Trophoblast cell (in vitro differentiated cells and primary cell): ENCODE data around the gene CDH26.

Experiments used
- DNase-seq, 2 donors: peaks; one replicate each; pipeline ENCODE4 v3.0.0-alpha.2; 2016
- H2AFZ ChIP-seq: 2 replicates; pipeline ENCODE4 v1.6.1; 2013; ENCODE audit warnings: low read length, moderate library complexity, mild to moderate bottlenecking; ENCODE audit not compliant: insufficient read depth, poor library complexity
- H2AK5ac ChIP-seq: 2 replicates; pipeline ENCODE4 v1.6.1; 2013; ENCODE audit warnings: mild to moderate bottlenecking, low read length
- H2BK120ac ChIP-seq: 2 replicates; pipeline ENCODE4 v1.6.1; 2013; ENCODE audit warnings: low read length, mild to moderate bottlenecking, moderate library complexity; ENCODE audit not compliant: insufficient read depth, poor library complexity
- H2BK12ac ChIP-seq: 2 replicates; pipeline ENCODE4 v1.6.1; 2013; ENCODE audit warnings: mild to moderate bottlenecking, low read length, moderate library complexity
- H2BK5ac ChIP-seq: 2 replicates; pipeline ENCODE4 v1.6.1; 2013; ENCODE audit warnings: low read length, low read depth, moderate library complexity, mild to moderate bottlenecking; ENCODE audit not compliant: poor library complexity
- H3K14ac ChIP-seq: 2 replicates; pipeline ENCODE4 v1.6.1; 2013; ENCODE audit warnings: mild to moderate bottlenecking, low read length
- H3K18ac ChIP-seq: 2 replicates; pipeline ENCODE4 v1.6.1; 2013; ENCODE audit warnings: mild to moderate bottlenecking, low read length
- H3K23ac ChIP-seq: 2 replicates; pipeline ENCODE4 v1.6.1; 2013; ENCODE audit warnings: low read length
- H3K27ac ChIP-seq: 2 replicates; pipeline ENCODE4 v1.5.1; 2013; ENCODE audit warnings: low read depth, mild to moderate bottlenecking, inconsistent platforms, low read length, moderate library complexity
- H3K27me3 ChIP-seq: 2 replicates; pipeline ENCODE4 v1.6.1; 2013; ENCODE audit warnings: inconsistent platforms, mild to moderate bottlenecking, low read length, moderate library complexity; ENCODE audit not compliant: insufficient read depth
- H3K36me3 ChIP-seq, 2 experiments: 1 replicate in 1 of 2; 2 replicates in 1 of 2; pipeline ENCODE4 v1.6.1; 2013; ENCODE audit warnings: low read length in 2 of 2, mild to moderate bottlenecking in 2 of 2, moderate library complexity in 1 of 2; ENCODE audit not compliant: insufficient read depth in 2 of 2, control insufficient read depth in 1 of 2
- H3K4ac ChIP-seq: 2 replicates; pipeline ENCODE4 v1.6.1; 2013; ENCODE audit warnings: low read depth, mild to moderate bottlenecking, low read length, moderate library complexity
- H3K4me1 ChIP-seq, 2 experiments: 1 replicate in 1 of 2; 2 replicates in 1 of 2; pipeline ENCODE4 v1.6.1; 2013; ENCODE audit warnings: low read length in 2 of 2, mild to moderate bottlenecking in 2 of 2, moderate library complexity in 1 of 2; ENCODE audit not compliant: insufficient read depth in 2 of 2, control insufficient read depth in 1 of 2
- H3K4me2 ChIP-seq: 2 replicates; pipeline ENCODE4 v1.6.1; 2013; ENCODE audit warnings: inconsistent platforms, mild to moderate bottlenecking, low read length, moderate library complexity
- H3K4me3 ChIP-seq: 2 replicates; pipeline ENCODE4 v1.5.1; 2013; ENCODE audit warnings: mild to moderate bottlenecking, low read depth, low read length, inconsistent platforms
- H3K79me1 ChIP-seq: one replicate; pipeline ENCODE4 v1.6.1; 2013; ENCODE audit warnings: low read length
- H3K79me2 ChIP-seq: 2 replicates; pipeline ENCODE4 v1.6.1; 2013; ENCODE audit warnings: low read length, mild to moderate bottlenecking; ENCODE audit not compliant: control insufficient read depth, insufficient read depth, poor library complexity
- H3K9ac ChIP-seq: 2 replicates; pipeline ENCODE4 v1.6.1; 2013; ENCODE audit warnings: mild to moderate bottlenecking, low read length
- H3K9me3 ChIP-seq: 2 replicates; pipeline ENCODE4 v1.6.1; 2013; ENCODE audit warnings: low read depth, mild to moderate bottlenecking, control low read depth, inconsistent platforms, low read length; ENCODE audit not compliant: insufficient read depth
- H4K12ac ChIP-seq: 2 replicates; pipeline ENCODE4 v1.6.1; 2013; ENCODE audit warnings: low read depth, mild to moderate bottlenecking, low read length, moderate library complexity
- H4K8ac ChIP-seq: 2 replicates; pipeline ENCODE4 v1.6.1; 2013; ENCODE audit warnings: low read depth, mild to moderate bottlenecking, low read length, moderate library complexity
- H4K91ac ChIP-seq: one replicate; pipeline ENCODE4 v1.6.1; 2013; ENCODE audit warnings: low read depth, mild to moderate bottlenecking, low read length, moderate library complexity
- WGBS: extraction: QIAGEN DNeasy Blood & Tissue Kit; methylation state at CpG from one replicate; pipeline ENCODE4 v1.1.7; 2013; ENCODE audit warnings: missing lambda C conversion rate; ENCODE audit not compliant: insufficient read length, insufficient coverage; ENCODE audit errors: extremely low coverage; 5-methylcytosine and 5-hydroxymethylcytosine counted together

The CDH26 gene

GRCh38 chr20:59920944-59921343 is 37.3 kb upstream of the CDH26 start:
- Histone ChIP-seq H3K4me3 (no peak overlapping the region), H3K4me2 (no peak overlapping the region), H3K79me2 (no peaks in the 10 kb centered on the region), H2AFZ (no peak overlapping the region), H3K14ac (no peak overlapping the region), H3K23ac (no peak overlapping the region), H3K4me1 (no peaks in the 10 kb centered on the region), H2BK12ac (no peak overlapping the region), H2BK120ac (no peak overlapping the region), H3K4ac (no peak overlapping the region), H4K91ac (no peak overlapping the region), H3K9ac (no peak overlapping the region), H4K8ac (no peak overlapping the region), H3K36me3 (no peaks in the 10 kb centered on the region), H3K27ac (no peak overlapping the region), H2AK5ac (no peak overlapping the region), H3K18ac (no peak overlapping the region), H3K9me3 (no peaks in the 10 kb centered on the region), H4K12ac (no peak overlapping the region), H3K27me3 (no peaks in the 10 kb centered on the region), H3K79me1 (no peaks in the 10 kb centered on the region), H2BK5ac (no peak overlapping the region)
- no peak for DNase-seq

DNA sequence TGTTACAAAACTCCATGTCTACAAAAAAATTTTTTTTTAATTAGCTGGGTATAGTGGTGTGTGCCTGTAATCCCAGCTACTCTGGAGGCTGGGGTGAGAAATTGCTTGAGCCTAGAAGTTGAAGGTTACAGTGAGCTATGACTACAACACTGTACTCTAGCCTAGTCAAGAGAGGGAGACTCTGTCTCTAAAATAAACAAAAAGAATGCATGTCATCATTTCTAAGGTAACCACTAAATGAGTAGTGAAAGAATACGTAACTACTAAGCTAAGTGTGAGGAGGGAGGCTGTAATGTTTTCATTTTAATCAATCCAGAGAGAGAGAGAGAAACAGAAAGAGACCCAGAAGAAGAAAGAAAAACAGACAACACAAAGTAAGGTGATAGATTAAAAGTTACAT is 34.7 kb upstream of the CDH26 start:
- Histone ChIP-seq H3K18ac (no peak overlapping the region), H3K36me3 (no peaks in the 10 kb centered on the region), H3K79me1 (no peaks in the 10 kb centered on the region), H3K79me2 (no peaks in the 10 kb centered on the region), H3K4me1 (no peaks in the 10 kb centered on the region), H2AK5ac (no peak overlapping the region), H2AFZ (no peak overlapping the region), H2BK12ac (no peak overlapping the region), H3K4ac (no peak overlapping the region), H4K12ac (no peak overlapping the region), H2BK120ac (no peak overlapping the region), H3K14ac (no peak overlapping the region), H3K9ac (no peak overlapping the region), H3K4me2 (no peak overlapping the region), H3K4me3 (no peak overlapping the region), H3K27me3 (no peaks in the 10 kb centered on the region), H2BK5ac (no peak overlapping the region), H3K27ac (no peak overlapping the region), H3K9me3 (no peaks in the 10 kb centered on the region), H3K23ac (no peak overlapping the region), H4K91ac (no peak overlapping the region), H4K8ac (no peak overlapping the region)
- WGBS = no CpG with 5 or more reads among the region's 1 CpG
- no peak for DNase-seq

- Histone ChIP-seq H4K91ac (no peak overlapping the region), H3K9ac (no peak overlapping the region), H3K27me3 (no peaks in the 10 kb centered on the region), H2BK120ac (no peak overlapping the region), H4K12ac (no peak overlapping the region), H3K27ac (no peak overlapping the region), H3K36me3 (no peaks in the 10 kb centered on the region), H2BK5ac (no peak overlapping the region), H3K4ac (no peak overlapping the region), H3K4me1 (no peaks in the 10 kb centered on the region), H3K79me2 (no peaks in the 10 kb centered on the region), H2BK12ac (no peak overlapping the region), H4K8ac (no peak overlapping the region), H3K18ac (no peak overlapping the region), H2AK5ac (no peak overlapping the region), H3K14ac (no peak overlapping the region), H3K9me3 (no peaks in the 10 kb centered on the region), H3K4me3 (no peak overlapping the region), H2AFZ (no peak overlapping the region), H3K4me2 (no peak overlapping the region), H3K79me1 (no peaks in the 10 kb centered on the region), H3K23ac (no peak overlapping the region)
- no peak for DNase-seq
- no CpG with 5 or more reads among the region's 1 CpG for WGBS
Observed at GRCh38 chr20:59925359-59925758, 32.9 kb upstream of the CDH26 start.

- Histone ChIP-seq H3K4me2 (no peak overlapping the region), H3K23ac (no peak overlapping the region), H3K79me1 (no peaks in the 10 kb centered on the region), H3K4ac (no peak overlapping the region), H2BK12ac (no peak overlapping the region), H3K27ac (no peak overlapping the region), H3K18ac (no peak overlapping the region), H2BK5ac (no peak overlapping the region), H3K79me2 (no peaks in the 10 kb centered on the region), H3K4me3 (no peak overlapping the region), H3K9ac (no peak overlapping the region), H4K91ac (no peak overlapping the region), H2AFZ (no peak overlapping the region), H2BK120ac (no peak overlapping the region), H3K27me3 (no peaks in the 10 kb centered on the region), H3K9me3 (no peaks in the 10 kb centered on the region), H4K8ac (no peak overlapping the region), H3K4me1 (no peaks in the 10 kb centered on the region), H3K14ac (no peak overlapping the region), H3K36me3 (no peaks in the 10 kb centered on the region), H2AK5ac (no peak overlapping the region), H4K12ac (no peak overlapping the region)
- DNase-seq = no peak
Observed at GRCh38 chr20:59925899-59926298, 32.3 kb upstream of the CDH26 start.
